ENCODE results near the gene VSTM2L.

- TF ChIP-seq CTCF (IDR thresholded peaks at IDR 0.05): no peak
- no peak for TF ChIP-seq POLR2A (IDR thresholded peaks at IDR 0.05)
Observed at GRCh38 chr20:37969949-37970855, 67.3 kb downstream of the VSTM2L start.

Measured in testis (tissue), 2 donors.